Progenitor cell of endocrine pancreas (in vitro differentiated cells): ENCODE data around the gene USP11. TPM values are rescaled to one million over a fixed set of nuclear protein-coding genes. Genes with fewer than 3 reads are reported as not detected.
A peak's percentile ranks its signal among the peaks of the same experiment; 100 is the strongest.
"Not testable (repeated sequence)": the region's sequence is repeated elsewhere in the genome, so short reads cannot be mapped to it uniquely, and the experiment has no call there.

Experiments
- DNase-seq: peaks from one replicate; pipeline ENCODE4 v3.0.0; 2021; ENCODE audit warnings: low spot score; ENCODE audit not compliant: unreplicated experiment
- H3K27ac Mint-ChIP-seq: 2 replicates; pipeline ENCODE4 v1.8.0; 2021; ENCODE audit warnings: mild to moderate bottlenecking, moderate library complexity, mixed read lengths
- H3K27me3 Mint-ChIP-seq: 2 replicates; pipeline ENCODE4 v1.8.0; 2021; ENCODE audit warnings: mixed read lengths
- H3K36me3 Mint-ChIP-seq: 2 replicates; pipeline ENCODE4 v1.8.0; 2022; ENCODE audit warnings: mixed read lengths; ENCODE audit not compliant: insufficient read depth
- H3K4me1 Mint-ChIP-seq: 2 replicates; pipeline ENCODE4 v1.8.0; 2021; ENCODE audit warnings: low read depth, mixed read lengths
- H3K4me3 Mint-ChIP-seq: 2 replicates; pipeline ENCODE4 v1.8.0; 2021; ENCODE audit warnings: low read depth, mild to moderate bottlenecking, moderate library complexity, mixed read lengths
- H3K9me3 Mint-ChIP-seq: 2 replicates; pipeline ENCODE4 v1.8.0; 2021; ENCODE audit warnings: low read depth, mixed read lengths
- total RNA-seq: library from RNA; stranded (reverse); gene quantifications from 2 replicates; pipeline ENCODE4 v1.2.1, GENCODE V29; 2021
- TF ChIP-seq, protein P1 (sequence below): fragments of 200-600 bp; sonication (generic); IDR thresholded peaks from one replicate; pipeline ENCODE4 v1.5.0; 2021; ENCODE audit warnings: antibody characterized with exemption, mild to moderate bottlenecking; ENCODE audit not compliant: unreplicated experiment

USP11 gene
- total RNA-seq, 1 donor from 2014 or later = 267 TPM

GRCh38 chrX:47272013-47272408 is 39.2 kb downstream of the USP11 start:
- TF ChIP-seq, protein P1, sequence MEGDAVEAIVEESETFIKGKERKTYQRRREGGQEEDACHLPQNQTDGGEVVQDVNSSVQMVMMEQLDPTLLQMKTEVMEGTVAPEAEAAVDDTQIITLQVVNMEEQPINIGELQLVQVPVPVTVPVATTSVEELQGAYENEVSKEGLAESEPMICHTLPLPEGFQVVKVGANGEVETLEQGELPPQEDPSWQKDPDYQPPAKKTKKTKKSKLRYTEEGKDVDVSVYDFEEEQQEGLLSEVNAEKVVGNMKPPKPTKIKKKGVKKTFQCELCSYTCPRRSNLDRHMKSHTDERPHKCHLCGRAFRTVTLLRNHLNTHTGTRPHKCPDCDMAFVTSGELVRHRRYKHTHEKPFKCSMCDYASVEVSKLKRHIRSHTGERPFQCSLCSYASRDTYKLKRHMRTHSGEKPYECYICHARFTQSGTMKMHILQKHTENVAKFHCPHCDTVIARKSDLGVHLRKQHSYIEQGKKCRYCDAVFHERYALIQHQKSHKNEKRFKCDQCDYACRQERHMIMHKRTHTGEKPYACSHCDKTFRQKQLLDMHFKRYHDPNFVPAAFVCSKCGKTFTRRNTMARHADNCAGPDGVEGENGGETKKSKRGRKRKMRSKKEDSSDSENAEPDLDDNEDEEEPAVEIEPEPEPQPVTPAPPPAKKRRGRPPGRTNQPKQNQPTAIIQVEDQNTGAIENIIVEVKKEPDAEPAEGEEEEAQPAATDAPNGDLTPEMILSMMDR = no peak
- H3K4me3 Mint-ChIP-seq = no peak overlapping the region
- H3K9me3 Mint-ChIP-seq = peaks cover 5% of the 10 kb centered on the region
- no peak for DNase-seq
- H3K4me1 Mint-ChIP-seq = no peaks in the 10 kb centered on the region
- H3K27ac Mint-ChIP-seq = no peak overlapping the region
- no peaks in the 10 kb centered on the region for H3K36me3 Mint-ChIP-seq
- no peaks in the 10 kb centered on the region for H3K27me3 Mint-ChIP-seq

DNA sequence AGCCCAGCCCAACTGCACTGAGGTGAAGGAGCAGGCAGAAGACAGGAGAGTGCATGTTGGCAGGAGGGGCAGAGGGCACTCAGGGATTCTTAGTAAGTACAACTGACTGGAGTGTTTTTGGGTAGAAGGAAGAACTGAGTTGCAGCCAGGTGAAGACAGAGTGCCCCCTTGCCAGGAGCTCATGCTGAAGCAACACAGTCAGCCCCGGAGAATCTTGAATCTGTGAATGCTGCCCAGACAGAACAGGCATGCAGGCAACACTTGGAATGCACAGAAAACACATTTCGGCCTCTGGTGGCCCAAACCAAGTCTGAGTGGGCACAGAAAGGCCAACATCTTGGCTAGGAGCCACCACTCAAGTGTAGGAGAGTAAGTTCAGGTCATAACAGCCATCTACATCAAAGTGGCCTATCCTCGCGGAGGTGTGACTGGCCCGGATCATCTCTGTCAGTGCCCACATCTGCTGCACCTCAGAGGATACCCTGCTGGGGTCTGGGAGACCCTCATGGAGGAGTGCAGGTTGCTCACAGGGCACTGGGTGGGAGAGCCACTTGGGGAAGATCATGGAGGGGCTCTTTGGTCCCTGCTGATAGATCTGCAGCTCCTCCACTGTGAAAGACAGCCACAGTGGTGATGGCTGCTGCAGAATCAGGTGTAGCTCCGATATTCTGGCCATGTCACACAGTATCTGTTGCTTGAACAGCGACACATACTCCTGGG is 40.4 kb downstream of the USP11 start:
- Mint-ChIP-seq H3K9me3 (peaks cover 5% of the 10 kb centered on the region), H3K4me3 (no peak overlapping the region)
- TF ChIP-seq, protein P1 = no peak

GRCh38 chrX:47278691-47279090 is 45.9 kb downstream of the USP11 start:
- H3K9me3 Mint-ChIP-seq = peaks cover 6% of the 10 kb centered on the region
- H3K4me3 Mint-ChIP-seq = no peak overlapping the region
- no peaks in the 10 kb centered on the region for H3K27me3 Mint-ChIP-seq
- no peak for DNase-seq
- H3K36me3 Mint-ChIP-seq = no peaks in the 10 kb centered on the region
- H3K4me1 Mint-ChIP-seq = no peaks in the 10 kb centered on the region
- TF ChIP-seq, protein P1 = no peak
- no peak overlapping the region for H3K27ac Mint-ChIP-seq

More for the DNA sequence above, 40.4 kb downstream of the USP11 start:
- Mint-ChIP-seq H3K27ac (no peak overlapping the region), H3K27me3 (no peaks in the 10 kb centered on the region), H3K4me1 (no peaks in the 10 kb centered on the region), H3K36me3 (no peaks in the 10 kb centered on the region)
- DNase-seq = no peak

GRCh38 chrX:47283015-47283771 is 50.4 kb downstream of the USP11 start:
- no peaks in the 10 kb centered on the region for H3K36me3 Mint-ChIP-seq
- TF ChIP-seq, protein P1 = no peak
- H3K27me3 Mint-ChIP-seq = no peaks in the 10 kb centered on the region
- DNase-seq = no peak
- peaks cover 7% of the 10 kb centered on the region for H3K9me3 Mint-ChIP-seq
- peaks cover 3% of the 10 kb centered on the region for H3K4me1 Mint-ChIP-seq
- H3K27ac Mint-ChIP-seq = no peak overlapping the region
- no peak overlapping the region for H3K4me3 Mint-ChIP-seq

DNA sequence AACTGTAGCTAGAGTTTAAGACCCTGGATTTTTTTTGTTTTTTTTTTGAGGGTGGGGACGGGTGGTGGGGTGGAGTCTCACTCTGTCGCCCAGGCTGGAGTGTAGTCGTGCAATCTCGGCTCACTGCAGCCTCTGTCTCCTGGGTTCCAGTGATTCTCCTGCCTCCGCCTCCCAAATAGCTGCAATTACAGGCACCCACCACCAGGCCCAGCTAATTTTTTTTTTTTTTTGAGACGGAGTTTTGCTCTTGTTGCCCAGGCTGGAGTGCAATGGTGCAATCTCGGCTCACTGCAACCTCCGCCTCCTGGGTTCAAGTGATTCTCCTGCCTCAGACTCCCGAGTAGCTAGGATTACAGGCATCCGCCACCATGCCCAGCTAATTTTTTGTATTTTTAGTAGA is 51.8 kb downstream of the USP11 start:
- DNase-seq, H3K27ac Mint-ChIP-seq, H3K36me3 Mint-ChIP-seq, H3K4me3 Mint-ChIP-seq, H3K27me3 Mint-ChIP-seq, H3K4me1 Mint-ChIP-seq, H3K9me3 Mint-ChIP-seq: not testable (repeated sequence)
- TF ChIP-seq, protein P1 = peak; percentile 23
